Stimulated activated CD4-positive, alpha-beta T cell treated with anti-CD3 and anti-CD28 coated beads, Interleukin-1b, Interleukin-23, amount 100 ng/mL, for 24 hours (primary cell): Measurements from ENCODE around the gene DGCR2.
"Not testable (repeated sequence)": the region's sequence is repeated elsewhere in the genome, so short reads cannot be mapped to it uniquely, and the experiment has no call there.

Experiments
- DNase-seq, 4 experiments: peaks; one replicate each; pipeline ENCODE4 v3.0.0-alpha.2; 2020; ENCODE audit warnings: low read depth in 4 of 4, low spot score in 1 of 4

DGCR2 gene

DNA sequence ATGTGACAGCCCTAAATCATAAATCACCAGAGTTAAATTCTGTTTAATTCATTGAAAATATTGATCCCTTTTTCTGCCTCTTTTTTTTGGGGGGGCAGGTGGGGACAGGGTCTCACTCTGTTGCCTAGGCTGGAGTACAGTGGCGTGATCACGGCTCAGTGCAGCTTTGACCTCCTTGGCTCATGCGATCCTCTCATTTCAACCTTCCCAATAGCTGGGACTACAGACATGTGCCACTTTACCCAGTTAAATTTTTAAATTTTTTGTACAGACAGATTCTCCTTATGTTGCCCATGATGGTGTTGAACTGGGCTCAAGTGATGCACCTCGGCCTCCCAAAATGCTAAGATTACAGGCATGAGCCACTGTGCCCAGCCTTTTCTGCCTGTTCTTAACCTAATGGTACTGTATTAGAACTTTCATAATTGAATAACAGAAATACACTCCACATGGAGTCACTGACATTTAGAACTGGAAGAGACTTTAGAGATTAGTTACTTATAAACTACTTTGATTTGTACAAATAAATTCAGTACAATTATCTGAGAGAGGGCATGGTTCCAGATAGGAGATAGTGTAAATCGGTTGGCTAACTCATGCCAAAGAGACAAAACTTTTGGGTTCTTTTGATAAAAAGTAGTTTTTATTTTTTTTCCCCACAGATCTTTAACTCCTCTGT, 109.8 kb downstream of the DGCR2 start:
- DNase-seq, result no peak

DNA sequence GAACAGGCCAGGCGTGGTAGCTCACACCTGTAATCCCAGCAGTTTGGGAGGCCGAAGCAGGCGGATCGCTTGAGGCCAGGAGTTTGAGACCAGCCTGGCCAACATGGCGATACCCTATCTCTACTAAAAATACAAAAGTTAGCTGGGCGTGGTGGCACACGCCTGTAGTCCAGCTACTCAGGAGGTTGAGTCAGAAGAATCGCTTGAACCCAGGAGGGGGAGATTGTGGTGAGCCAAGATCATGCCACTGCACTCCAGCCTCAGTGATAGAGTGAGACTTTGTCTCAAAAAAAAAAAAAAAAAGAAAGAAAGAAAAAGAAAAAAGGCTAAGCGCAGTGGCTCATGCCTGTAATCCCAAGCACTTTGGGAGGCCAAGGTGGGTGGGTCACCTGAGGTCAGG, 110.6 kb downstream of the DGCR2 start:
- not testable (repeated sequence) for DNase-seq

DNA sequence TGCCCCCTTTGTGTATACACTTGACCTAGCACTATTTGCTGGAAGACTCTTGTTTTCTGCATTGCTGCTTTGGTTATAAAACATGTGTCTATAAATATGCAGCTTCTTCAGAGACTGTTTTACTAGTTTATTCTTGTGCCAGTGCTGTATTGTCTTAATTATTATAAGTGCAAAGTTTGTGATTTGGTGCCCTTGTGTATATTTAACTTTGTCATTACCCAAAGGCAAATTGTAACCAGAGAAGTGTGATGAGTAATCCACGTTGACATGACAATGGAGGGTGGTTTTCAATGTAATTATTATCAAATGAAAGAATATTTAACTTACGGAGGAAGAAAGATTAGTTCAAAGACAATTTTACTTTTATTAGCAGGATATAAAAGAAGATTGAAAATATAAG, 111.1 kb downstream of the DGCR2 start:
- no peak for DNase-seq

DNA sequence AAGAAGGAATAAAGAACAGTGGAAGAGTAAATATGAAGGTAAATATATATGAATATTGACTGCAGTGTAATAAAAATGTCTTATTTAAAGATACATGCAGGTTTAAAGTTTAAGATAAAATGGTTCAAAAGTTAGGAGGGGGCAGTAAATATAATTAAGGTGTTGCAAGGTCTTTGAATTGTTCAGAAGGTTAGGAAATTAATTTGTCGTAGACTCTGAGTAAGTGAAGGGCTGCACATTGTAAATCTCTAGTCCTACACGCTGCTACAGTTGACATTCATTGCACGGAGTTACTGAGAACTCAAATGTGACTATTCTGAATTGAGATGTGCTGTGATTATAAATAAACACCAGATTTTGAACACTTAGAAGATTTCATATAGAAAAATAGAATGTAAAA, 116.3 kb downstream of the DGCR2 start:
- DNase-seq, result no peak

DNA sequence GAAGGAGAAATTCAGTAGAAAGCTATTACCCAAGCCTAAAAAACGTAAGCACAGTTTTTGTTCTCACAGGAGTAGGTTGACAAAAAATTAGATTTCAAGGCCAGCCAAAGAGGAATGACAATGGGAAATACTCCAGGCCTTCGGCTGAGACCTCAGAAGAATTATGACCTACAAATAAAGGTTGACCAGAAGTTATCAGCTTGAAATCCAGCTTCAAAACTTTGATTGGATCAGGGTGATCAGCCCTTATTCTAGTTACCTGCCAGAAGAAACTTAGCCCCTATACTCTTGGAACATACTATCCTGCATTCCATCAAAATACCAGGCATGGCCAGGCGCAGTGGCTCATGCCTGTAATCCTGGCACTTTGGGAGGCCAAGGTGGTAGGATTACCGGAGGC, 117.7 kb downstream of the DGCR2 start:
- no peak for DNase-seq

DNA sequence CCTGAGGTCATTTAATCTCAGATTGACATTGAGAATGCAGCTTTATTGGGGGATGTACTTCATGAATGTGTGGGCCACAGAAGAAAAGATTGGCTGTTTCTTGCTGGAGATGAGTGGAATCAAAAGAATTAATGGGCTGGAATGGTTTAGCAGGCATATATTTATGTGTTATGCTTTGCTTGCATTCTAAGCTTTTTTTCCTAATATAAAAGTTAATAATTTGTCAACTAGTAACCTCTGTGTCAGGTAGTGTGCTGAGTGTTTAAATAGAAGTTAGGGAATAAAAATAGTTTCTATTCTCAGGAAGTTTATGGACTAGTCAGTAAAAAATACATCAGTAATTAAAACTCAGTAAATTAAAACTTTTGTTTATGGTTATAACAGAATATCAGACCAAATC, 118.7 kb downstream of the DGCR2 start:
- DNase-seq, result no peak

DNA sequence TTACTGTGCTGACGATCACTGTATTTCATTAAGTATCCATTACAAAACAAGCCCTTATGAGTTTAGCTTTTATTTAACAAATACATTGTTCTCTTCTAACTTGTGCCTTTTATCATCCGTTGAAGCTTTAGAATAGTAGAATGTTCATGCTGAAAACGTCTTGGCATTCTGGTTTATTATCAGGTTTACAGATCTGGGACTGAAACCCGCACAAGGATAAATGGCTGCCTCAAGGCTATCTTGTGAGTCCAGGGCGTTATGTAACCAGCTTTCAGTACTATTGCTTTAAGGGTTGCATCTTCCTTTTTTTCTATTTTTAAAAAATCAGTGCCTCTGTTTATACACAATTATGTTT, 119.6 kb downstream of the DGCR2 start:
- DNase-seq, result no peak

DNA sequence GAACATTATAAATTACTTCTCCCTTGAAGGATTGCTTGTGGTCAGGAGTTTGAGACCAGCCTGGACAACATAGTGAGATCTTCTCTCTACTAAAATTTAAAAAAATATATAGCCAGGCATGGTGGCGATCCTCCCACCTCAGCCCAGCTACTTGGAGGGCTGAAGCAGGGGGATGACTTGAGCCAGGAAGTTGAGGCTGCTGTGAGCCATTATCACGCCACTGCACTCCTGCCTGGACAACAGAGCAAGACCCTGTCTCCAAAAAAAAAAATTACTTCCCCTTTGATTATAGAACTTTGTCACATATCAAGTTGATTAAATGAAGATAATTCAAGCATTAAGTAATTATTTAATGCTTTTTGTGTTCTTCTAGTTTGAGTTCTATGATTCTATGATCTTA, 121.0 kb downstream of the DGCR2 start:
- no peak for DNase-seq

DNA sequence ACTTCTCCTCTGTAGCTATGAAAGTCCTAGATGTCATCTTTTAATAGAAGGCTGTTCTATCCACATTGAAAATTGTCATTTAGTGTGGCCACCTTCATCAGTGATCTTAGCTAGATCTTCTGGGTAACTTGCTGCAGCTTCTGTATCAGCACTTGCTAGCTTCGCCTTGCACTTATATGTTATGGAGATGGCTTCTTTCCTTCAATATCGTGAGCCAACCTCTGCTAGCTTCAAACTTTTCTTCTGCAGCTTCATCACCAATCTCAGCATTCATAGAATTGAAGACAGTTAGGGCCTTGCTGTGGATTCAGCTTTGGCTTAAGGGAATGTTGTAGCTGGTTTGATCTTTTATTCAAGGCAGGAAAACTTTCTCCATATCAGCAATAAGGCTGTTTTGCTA, 122.1 kb downstream of the DGCR2 start:
- not testable (repeated sequence) for DNase-seq

DNA sequence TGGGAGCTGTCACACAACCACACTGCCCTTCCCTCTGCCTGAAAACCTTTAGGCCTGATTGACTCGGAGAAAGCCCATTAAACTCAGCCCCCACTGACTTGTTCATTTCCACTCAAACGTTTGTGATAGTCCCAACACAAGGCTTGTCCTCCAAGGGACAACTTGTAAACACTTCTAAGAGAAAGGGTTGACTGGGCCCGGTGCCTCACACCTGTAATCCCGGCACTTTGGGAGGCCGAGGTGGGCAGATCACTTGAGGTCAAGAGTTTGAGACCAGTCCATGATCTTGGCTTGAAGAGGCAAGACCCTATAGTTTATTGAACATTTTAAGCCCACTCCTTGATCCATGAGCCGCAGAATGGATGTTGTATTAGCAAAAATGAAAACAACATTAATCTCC, 122.8 kb downstream of the DGCR2 start:
- no peak for DNase-seq

DNA sequence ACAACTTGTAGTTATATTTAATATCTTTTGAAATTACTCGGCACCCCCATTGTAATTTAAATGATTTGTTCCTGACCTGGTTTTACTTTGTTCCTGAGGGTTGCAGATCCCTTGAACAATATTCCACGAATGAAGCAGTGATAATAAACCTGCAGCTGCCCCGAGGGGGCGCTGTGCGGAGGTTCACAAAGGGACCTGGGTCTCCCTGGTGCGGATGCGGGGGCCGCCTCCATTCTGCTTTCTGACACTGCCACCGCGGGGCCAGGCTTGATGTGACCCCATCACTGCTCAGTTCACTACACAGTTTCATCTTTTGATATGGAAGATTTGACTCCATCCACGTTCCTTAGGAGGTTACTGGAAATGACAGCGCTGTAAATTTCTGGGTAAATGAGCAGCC, 123.2 kb downstream of the DGCR2 start:
- DNase-seq, result peak in 1 of 4 experiments; percentile 8

DNA sequence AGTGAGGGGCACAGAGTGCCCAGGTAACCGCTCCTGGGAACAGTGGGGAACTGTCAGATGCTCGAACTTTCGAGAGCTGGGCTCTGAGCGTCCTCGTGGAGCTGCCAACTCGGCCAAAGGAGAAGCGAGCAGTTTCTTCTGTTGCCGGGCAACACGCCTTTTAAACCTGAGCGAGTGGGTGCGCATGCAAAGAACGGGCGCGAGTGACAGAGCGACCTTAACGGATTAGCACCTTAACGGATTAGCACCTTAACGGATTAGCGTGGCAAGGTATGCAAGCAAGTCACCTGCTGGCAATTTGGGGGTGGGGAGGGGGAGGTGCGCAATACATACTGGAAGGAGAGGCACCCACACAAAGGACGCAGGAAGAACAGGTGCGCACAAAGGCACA, 124.3 kb downstream of the DGCR2 start:
- no peak for DNase-seq

DNA sequence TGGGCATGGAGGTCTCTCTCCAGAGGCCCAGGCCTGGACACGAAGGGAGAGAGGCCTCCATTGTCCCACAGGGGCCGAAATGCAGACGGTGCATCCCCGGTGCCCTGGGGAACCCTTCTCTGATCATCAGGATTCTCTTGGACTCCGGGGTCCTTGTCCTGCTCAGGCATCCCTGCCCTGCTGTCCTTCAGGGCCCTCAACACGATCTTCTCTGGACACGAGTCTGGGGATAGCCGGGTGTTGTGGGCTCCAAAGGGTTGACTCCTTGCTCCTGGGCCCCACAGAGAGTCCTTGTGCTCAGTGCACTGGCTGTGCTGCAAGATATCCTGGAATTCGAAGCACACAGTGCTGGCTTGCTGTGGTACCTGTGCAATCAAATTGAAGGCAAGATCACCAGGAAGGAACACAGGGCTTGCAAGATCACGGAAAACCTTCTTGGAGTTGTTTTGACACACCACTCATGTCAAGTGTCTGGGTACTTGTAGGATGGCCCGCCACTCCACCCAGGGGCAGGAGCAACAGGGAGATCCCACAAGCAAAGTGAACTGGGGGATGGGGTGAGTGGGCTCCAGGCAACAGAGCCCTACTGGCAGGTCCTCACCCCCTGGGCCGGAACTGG, 124.8 kb downstream of the DGCR2 start:
- DNase-seq, result no peak

DNA sequence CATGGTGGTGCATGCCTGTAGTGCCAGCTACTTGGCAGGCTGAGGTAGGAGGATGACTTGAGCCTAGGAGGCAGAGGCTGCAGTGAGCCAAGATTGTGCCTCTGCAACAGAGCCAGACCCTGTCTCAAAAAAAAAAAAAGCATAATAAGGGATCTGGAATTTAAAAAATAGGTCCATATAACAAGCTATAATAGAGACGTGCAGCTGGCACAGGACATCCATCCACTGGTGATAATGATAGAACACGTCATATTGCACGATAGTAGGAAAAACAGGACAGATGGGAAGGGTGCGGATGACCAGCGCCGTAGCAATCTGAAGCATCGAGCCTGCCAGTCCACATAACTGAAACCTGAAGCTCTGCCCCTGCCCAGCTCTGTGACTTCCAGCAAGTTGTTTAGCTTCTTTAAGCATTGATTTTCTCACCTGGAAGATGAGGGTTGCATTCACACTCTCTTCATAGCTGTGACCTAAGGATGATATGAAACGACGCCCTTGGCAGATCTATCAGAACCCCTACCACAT, 125.8 kb downstream of the DGCR2 start:
- DNase-seq, result no peak

DNA sequence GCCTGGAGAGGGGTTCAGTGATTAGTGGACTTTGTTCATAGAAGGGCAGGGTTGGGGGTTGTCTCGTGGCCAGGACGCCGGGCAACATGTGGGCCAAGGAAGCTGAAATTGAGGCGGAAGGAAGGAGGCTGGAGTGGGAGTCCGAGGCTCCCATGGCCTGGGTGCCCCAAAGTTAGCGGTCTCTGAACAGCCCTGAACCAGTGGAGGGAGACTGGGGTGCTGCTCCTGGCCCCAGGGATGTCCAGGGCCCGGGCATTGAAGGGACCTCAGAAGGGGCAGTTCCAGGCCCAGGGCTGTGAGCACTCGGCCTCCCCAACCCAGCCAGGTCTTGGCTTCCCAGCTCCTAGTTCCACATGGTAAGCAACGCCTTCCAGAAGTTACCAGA, 126.9 kb downstream of the DGCR2 start:
- DNase-seq, result no peak

DNA sequence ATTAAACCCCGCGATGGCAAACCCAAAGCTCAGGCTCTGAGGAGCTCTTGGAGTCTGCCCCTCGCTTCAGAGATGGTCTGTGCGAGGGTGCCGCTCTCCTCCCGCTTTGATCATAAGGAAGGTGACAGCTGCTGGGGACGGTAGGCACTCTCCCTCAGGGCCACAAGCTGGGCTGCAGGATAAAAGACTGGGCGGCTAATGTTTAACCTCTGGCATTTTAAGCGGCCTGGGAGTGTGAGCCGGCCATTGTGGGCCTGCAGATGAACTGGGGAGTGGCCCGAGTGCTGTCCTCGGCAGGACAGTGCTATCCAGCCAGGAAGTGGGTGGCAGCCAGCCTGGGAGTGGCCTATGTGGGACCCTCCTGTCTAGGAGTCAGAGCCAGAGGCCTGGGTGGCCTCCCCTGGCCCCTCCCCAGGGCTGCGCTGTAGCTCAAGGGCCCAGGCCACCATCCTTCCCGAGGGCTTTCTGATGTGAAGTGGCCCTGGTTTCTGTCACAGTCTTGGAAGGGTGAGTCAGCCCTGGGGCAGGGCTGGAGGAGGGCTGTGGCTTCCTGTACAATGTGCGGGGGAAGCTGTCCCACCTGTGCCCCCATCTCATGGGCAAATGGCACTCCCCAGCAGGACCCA, 127.4 kb downstream of the DGCR2 start:
- no peak for DNase-seq

DNA sequence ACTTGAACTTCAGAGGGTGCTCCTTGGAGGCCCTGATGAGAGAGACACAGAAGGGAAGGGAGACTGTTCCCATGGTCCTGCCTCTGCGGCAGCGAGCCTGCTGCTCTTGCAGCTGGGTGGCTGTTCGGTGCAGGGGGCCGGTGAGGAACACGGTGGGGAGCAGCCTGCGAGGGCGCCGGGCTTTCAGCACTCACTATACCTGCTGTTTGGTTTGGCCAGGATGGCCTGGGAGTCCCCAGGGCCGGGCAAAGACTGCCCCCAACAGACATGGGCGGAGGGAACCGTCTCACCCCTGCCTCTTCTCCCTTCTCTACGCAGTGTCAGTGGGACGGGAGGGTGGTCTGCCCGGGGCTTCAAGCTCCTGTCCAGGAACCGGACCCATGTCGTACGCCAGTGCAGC, 128.2 kb downstream of the DGCR2 start:
- no peak for DNase-seq

DNA sequence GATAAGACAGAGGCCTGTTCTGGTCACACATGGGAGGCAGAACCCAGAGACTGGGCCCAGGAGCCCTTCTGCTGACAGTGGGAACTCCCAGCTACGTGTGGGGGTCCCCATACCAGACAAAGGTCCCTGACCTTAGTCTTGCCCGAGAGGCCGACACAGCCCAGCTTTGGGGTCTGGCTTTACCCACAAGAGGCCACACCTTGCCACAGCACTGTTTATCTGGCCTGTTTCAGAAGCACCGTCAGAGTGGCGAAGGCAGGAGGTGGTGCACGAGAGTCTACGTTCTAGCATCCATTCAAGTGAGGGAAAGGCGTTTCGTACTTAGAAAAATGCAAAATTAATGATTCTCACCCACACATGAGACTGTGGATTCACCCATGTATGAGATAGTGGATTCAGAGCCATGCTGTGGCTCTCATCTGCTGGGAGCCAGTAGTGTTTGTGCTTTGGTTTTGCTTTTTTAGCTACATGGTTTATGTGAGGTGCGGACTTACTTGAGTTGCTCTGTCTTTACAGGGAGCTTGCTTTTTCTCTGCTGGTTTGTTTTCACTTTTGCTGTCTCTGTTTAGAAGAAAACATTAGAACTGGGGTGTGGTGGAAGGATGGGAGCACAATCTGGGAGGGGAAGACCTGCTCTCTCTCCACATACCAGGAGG, 129.5 kb downstream of the DGCR2 start:
- DNase-seq, result no peak

DNA sequence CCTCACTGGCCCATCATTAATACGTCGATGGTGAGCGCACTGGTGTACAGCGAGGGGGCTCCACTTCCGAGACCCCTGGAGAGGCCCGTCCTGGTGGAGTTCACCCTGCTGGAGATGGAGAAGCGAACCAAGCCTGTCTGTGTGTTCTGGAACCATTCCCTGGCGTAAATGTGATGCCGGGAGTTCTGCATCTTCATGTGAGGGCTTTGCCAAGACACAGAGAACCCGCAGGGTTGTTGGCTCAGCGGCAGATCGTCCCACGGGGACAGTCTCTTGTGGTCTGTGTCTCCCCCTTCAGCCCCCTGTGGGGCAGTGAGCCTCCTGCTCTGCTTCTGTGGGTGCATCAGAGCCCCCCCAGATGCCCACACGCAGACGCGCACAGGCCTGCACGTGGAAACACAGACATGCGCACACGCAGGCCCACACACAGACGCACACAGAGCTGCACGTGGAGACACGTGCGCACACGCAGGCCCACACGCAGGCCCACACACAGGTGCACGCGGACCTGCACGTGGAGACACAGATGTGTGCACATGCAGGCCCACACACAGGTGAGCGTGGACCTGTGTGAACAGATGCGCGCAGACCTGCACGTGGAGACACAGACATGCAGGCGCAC, 130.3 kb downstream of the DGCR2 start:
- DNase-seq, result no peak

DNA sequence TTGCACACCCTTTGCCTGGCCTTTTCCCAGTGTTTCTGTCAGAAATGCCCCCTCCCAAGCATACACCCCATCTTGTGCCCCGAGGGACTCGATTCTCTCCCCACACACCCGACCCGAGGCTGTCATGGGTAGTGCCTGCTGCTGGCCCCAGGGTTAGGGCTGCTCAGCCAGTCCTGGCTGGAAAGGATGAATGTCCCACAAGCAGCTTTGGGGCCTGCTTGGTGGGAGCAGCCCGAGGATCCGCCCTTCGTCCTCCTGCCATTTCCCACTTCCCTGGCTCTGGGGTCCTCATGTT, 131.1 kb downstream of the DGCR2 start:
- DNase-seq, result no peak

DNA sequence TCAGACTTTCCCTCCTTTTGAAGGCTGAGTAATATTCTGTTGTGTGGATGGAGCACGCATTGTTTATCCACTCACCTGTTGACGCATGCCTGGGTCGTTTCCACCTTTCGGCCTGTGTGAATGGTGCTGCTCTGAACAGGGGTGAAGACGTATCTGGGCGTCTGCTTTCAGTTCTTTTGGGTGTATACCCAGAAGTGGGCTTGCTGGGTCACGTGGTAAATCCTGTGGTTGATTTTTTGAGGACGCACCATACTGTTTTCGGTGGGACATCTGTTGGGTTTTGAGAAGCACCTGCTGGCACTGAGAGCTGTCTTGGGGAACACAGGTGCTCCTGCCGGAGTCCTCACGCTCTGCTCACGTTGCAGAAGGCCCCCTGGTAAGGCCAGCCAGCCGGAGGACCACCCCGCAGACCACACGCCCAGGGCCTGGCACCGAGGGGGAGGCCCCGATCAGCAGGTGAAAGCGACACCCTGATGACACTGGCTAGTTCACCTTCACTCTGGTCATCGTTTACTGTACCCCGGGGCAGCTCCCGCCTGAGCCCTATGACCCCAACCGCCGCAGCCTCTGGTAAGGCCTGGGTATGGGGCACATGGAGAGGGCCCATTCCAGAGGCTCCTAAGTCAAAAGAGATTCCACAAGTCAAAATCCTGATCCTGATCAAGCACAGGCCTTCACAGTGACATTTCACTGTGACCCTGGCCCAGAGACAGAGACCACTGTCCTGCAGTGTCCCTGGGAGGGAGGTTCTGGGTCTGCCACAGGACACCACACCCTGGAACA, 131.7 kb downstream of the DGCR2 start:
- no peak for DNase-seq
